ENCODE results near the gene MYBPH.

DNA sequence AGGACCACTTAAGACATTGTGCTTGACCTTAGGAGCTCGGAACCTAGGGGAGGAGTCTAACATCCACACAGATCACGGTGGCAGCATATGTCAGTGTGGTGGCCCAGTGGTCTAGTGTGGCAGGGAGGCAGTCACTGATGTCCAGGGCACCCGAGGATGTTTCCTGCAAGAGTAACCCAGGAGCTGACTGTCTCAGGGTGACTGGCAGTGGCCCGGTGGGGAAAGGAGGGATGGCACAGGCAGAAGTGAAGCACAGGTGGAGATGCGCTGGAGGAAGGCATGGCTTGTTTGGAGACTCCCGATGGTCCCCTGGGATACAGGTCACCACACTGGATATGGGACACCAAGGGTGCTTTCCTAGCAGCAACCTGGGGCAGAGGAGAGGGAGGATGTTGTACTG, 37.5 kb upstream of the MYBPH start:
- TF ChIP-seq, protein P1, sequence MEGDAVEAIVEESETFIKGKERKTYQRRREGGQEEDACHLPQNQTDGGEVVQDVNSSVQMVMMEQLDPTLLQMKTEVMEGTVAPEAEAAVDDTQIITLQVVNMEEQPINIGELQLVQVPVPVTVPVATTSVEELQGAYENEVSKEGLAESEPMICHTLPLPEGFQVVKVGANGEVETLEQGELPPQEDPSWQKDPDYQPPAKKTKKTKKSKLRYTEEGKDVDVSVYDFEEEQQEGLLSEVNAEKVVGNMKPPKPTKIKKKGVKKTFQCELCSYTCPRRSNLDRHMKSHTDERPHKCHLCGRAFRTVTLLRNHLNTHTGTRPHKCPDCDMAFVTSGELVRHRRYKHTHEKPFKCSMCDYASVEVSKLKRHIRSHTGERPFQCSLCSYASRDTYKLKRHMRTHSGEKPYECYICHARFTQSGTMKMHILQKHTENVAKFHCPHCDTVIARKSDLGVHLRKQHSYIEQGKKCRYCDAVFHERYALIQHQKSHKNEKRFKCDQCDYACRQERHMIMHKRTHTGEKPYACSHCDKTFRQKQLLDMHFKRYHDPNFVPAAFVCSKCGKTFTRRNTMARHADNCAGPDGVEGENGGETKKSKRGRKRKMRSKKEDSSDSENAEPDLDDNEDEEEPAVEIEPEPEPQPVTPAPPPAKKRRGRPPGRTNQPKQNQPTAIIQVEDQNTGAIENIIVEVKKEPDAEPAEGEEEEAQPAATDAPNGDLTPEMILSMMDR (IDR thresholded peaks at IDR 0.05) = no peak
- no peak for TF ChIP-seq POLR2A (IDR thresholded peaks at IDR 0.05)

Data from right lobe of liver (tissue), 4 donors.